ENCODE data around the gene PRPF19. TPM values are rescaled to one million over a fixed set of nuclear protein-coding genes. Genes with fewer than 3 reads are reported as not detected.

Gene PRPF19
- total RNA-seq, 1 donor from 2014 or later, result 34.5 TPM

DNA sequence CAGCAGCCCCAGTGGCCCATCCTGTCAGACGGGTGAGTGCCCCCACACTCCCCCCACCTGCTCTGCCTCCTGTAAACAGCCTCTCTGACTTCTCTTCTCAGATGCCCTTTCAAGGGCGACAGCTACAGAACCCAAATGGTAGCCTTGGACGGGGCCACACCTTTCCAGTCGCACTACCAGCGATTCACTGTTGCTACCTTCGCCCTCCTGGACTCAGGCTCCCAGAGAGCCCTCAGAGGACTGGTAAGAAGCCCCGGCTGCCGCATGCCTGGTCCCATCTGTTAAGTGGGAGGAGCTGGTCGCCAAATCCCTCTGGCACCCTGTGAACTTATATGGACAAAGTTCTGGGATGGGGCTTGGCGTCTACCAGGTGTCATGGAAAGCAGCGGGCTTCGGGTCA is 32.9 kb downstream of the PRPF19 start:
- Mint-ChIP-seq H3K36me3 (no peaks in the 10 kb centered on the region), H3K27ac (no peak overlapping the region), H3K4me1 (peaks cover 6% of the 10 kb centered on the region), H3K27me3 (ENCODE audit: insufficient read depth, low read depth) (peaks cover 5% of the 10 kb centered on the region), H3K4me3 (no peak overlapping the region), H3K9me3 (no peaks in the 10 kb centered on the region)
- no peak for DNase-seq (ENCODE audit: low spot score)
- H3K9ac ChIP-seq, result no peak overlapping the region
- no peaks in the 10 kb centered on the region for H3K36me3 ChIP-seq
- no peaks in the 10 kb centered on the region for H3K9me3 ChIP-seq (ENCODE audit: low read depth)
- no peaks in the 10 kb centered on the region for H3K27me3 ChIP-seq
- no peak overlapping the region for H3K4me3 ChIP-seq
- no peak overlapping the region for H2AFZ ChIP-seq (replicated peaks)
- no peak overlapping the region for H3K4me2 ChIP-seq
- H3K27ac ChIP-seq, result no peak overlapping the region
- no peaks in the 10 kb centered on the region for H3F3A ChIP-seq (ENCODE audit: low read depth)
- H3K79me2 ChIP-seq (ENCODE audit: low read depth), result no peaks in the 10 kb centered on the region
- no peaks in the 10 kb centered on the region for H4K20me1 ChIP-seq (ENCODE audit: low read depth)
- no peaks in the 10 kb centered on the region for H3K4me1 ChIP-seq
- TF ChIP-seq, protein P1, sequence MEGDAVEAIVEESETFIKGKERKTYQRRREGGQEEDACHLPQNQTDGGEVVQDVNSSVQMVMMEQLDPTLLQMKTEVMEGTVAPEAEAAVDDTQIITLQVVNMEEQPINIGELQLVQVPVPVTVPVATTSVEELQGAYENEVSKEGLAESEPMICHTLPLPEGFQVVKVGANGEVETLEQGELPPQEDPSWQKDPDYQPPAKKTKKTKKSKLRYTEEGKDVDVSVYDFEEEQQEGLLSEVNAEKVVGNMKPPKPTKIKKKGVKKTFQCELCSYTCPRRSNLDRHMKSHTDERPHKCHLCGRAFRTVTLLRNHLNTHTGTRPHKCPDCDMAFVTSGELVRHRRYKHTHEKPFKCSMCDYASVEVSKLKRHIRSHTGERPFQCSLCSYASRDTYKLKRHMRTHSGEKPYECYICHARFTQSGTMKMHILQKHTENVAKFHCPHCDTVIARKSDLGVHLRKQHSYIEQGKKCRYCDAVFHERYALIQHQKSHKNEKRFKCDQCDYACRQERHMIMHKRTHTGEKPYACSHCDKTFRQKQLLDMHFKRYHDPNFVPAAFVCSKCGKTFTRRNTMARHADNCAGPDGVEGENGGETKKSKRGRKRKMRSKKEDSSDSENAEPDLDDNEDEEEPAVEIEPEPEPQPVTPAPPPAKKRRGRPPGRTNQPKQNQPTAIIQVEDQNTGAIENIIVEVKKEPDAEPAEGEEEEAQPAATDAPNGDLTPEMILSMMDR (IDR thresholded peaks at IDR 0.05), result no peak
- no peak for TF ChIP-seq EZH2 (IDR thresholded peaks at IDR 0.05)
- no peak for TF ChIP-seq EZH2phosphoT487 (IDR thresholded peaks at IDR 0.05)

DNA sequence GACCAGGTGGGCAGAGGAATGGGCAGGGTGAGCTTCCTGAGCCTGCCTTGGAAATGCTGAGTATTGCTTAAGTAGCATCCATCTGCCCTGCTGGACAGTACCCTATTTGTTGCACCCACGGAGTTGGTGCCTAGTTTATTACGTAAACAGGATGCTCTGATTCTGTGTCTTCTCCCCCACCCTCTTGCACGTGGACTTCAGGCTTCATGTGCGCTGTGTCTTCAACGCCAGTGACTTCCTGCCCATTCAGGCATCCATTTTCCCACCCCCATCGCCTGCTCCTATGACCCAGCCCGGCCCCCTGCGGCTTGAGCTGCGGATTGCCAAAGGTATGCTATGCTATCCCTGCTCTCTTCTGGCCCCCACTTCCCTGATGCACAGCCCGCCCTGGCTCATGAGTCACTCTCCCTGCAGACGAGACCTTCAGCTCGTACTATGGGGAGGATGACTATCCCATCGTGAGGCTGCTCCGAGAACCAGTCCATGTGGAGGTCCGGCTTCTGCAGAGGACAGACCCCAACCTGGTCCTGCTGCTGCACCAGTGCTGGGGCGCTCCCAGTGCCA is 33.3 kb downstream of the PRPF19 start:
- DNase-seq (ENCODE audit: low spot score), result peak; percentile 11
- H3K27ac Mint-ChIP-seq, result no peak overlapping the region
- Histone ChIP-seq H3K9me3 (ENCODE audit: low read depth) (no peaks in the 10 kb centered on the region), H3K9ac (no peak overlapping the region), H3K27ac (no peak overlapping the region), H3F3A (ENCODE audit: low read depth) (no peaks in the 10 kb centered on the region), H4K20me1 (ENCODE audit: low read depth) (no peaks in the 10 kb centered on the region), H3K79me2 (ENCODE audit: low read depth) (no peaks in the 10 kb centered on the region), H3K4me2 (no peak overlapping the region), H3K4me3 (no peak overlapping the region), H2AFZ (replicated peaks) (no peak overlapping the region), H3K27me3 (no peaks in the 10 kb centered on the region), H3K36me3 (no peaks in the 10 kb centered on the region), H3K4me1 (no peaks in the 10 kb centered on the region)
- no peak overlapping the region for H3K4me3 Mint-ChIP-seq
- TF ChIP-seq EZH2 (IDR thresholded peaks at IDR 0.05), result no peak
- TF ChIP-seq EZH2phosphoT487 (IDR thresholded peaks at IDR 0.05), result no peak
- TF ChIP-seq, protein P1 (IDR thresholded peaks at IDR 0.05), result no peak
- no peaks in the 10 kb centered on the region for H3K9me3 Mint-ChIP-seq
- peaks cover 4% of the 10 kb centered on the region for H3K27me3 Mint-ChIP-seq (ENCODE audit: insufficient read depth, low read depth)
- peaks cover 6% of the 10 kb centered on the region for H3K4me1 Mint-ChIP-seq
- H3K36me3 Mint-ChIP-seq, result no peaks in the 10 kb centered on the region

DNA sequence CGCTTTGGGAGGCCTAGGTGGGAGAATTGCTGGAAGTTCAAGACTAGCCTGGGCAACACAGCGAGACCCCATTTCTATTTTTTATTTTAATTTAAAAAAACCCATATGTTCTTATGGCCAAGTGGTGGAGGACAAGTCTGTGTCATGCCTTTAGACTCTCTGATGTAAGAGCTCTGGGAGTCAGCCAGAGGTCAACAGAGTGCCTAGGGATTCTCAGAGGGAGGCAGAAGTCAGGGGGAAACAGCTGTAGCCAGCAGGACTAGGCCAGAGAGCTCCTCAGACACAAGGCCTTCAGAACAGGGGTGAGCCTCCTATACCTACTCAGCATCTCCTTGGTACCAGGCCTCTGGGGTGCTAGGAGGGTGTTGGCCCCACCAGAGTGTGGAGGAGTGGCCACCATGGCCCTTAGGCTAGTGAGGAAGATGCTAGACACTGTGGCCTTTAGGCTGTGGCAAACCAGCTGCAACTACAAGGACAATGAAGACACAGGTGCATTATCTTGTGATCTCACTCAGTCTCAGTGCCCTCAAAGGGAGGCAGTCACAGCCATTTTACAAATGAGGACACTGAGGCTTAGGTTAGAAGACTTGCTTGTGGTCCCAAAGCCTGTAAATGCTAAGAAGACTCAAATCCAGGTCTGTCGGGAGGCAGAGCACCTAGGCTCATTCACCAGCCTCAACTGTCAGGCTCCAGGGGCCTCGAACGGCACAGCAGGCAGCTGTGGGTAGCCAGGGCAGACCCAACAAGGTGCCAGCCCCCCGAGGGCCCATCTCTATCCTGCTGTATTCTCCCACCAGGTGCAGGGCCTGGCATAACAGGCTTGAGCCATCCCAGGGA is 34.0 kb downstream of the PRPF19 start:
- Histone ChIP-seq H3K4me2 (no peak overlapping the region), H3K79me2 (ENCODE audit: low read depth) (no peaks in the 10 kb centered on the region), H2AFZ (replicated peaks) (no peak overlapping the region), H3K4me3 (no peak overlapping the region), H4K20me1 (ENCODE audit: low read depth) (no peaks in the 10 kb centered on the region), H3K27ac (no peak overlapping the region), H3K4me1 (no peaks in the 10 kb centered on the region), H3K9me3 (ENCODE audit: low read depth) (no peaks in the 10 kb centered on the region), H3F3A (ENCODE audit: low read depth) (no peaks in the 10 kb centered on the region), H3K36me3 (no peaks in the 10 kb centered on the region), H3K9ac (no peak overlapping the region), H3K27me3 (no peaks in the 10 kb centered on the region)
- H3K4me3 Mint-ChIP-seq, result no peak overlapping the region
- no peak overlapping the region for H3K27ac Mint-ChIP-seq
- no peaks in the 10 kb centered on the region for H3K36me3 Mint-ChIP-seq
- H3K27me3 Mint-ChIP-seq (ENCODE audit: insufficient read depth, low read depth), result peaks cover 4% of the 10 kb centered on the region
- no peak for DNase-seq (ENCODE audit: low spot score)
- H3K9me3 Mint-ChIP-seq, result no peaks in the 10 kb centered on the region
- TF ChIP-seq, protein P1 (IDR thresholded peaks at IDR 0.05), result no peak
- no peak for TF ChIP-seq EZH2 (IDR thresholded peaks at IDR 0.05)
- no peak for TF ChIP-seq EZH2phosphoT487 (IDR thresholded peaks at IDR 0.05)
- peaks cover 6% of the 10 kb centered on the region for H3K4me1 Mint-ChIP-seq

Measured in neural progenitor cell (in vitro differentiated cells).